Measurements from ENCODE around the gene CAB39L.
A peak's percentile ranks its signal among the peaks of the same experiment; 100 is the strongest.

Gene CAB39L

DNA sequence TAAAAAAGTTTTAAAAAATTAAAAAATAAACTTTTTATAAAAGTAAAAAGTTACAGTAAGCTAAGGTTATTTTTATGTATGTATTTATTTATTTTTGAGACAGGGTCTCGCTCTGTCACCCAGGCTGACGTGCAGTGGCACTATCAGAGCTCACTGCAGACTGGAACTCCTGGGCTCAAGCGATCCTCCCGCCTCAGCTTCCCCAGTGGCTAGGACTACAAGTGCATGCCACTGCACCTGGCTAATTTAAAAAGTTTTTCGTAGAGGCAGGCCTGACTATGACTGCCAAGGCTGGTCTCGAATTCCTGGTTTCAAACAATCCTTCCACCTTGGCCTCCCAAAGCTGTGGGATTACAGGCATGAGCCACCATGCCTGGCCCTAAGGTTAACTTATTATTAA, 132.0 kb downstream of the CAB39L start:
- no peak for DNase-seq (ENCODE audit: low read depth)
- no peak for TF ChIP-seq CTCF (IDR thresholded peaks at IDR 0.05; ENCODE audit: control insufficient read depth, extremely low read depth, insufficient read depth)
- no peak overlapping the region for H3K4me3 ChIP-seq (ENCODE audit: low read depth, low read length)

DNA sequence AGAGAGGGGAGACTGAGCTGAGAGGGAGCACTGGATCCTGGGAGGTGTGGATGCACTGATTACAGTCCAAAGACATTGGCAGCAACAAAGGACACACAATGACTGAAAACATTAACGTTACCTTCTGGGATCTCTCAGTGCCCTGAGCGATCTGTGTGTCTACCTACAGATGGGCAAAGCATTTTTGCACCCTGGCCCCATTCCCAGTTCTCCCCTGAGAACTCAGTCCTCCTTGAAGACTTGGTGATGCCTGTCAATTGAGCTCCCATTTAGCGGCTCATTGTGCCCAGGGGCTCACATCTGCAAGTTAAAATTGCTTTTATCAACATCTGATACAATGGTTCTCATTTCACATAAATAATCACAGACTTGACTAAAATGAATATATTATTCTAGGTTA, 133.6 kb downstream of the CAB39L start:
- no peak for DNase-seq (ENCODE audit: low read depth)
- no peak for TF ChIP-seq CTCF (IDR thresholded peaks at IDR 0.05; ENCODE audit: control insufficient read depth, extremely low read depth, insufficient read depth)
- no peak overlapping the region for H3K4me3 ChIP-seq (ENCODE audit: low read depth, low read length)

DNA sequence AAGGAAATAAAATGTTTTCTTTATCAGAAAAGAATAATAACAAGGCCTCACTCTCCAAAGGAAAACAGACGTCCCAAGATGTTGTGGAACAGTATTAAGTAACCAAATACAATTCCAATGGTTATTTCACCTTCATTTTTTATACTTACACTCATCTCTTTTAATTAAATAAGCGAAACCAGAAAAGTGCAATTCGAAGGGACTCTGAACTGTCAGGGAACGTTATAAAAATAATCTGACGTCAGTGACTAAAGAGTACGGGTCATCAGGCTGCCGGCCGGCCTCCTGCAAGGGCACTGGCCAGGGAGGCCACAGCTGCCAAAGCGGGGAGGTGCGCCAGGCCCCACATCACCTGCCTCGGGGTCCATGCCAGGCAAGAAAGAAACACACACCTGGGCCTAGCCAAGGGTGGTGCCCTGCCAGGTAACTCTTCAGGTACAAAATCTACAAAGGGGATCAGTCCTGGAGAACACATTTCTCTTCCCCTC, 134.9 kb downstream of the CAB39L start:
- no peak for TF ChIP-seq CTCF (IDR thresholded peaks at IDR 0.05; ENCODE audit: control insufficient read depth, extremely low read depth, insufficient read depth)
- no peak for DNase-seq (ENCODE audit: low read depth)
- no peak overlapping the region for H3K4me3 ChIP-seq (ENCODE audit: low read depth, low read length)

DNA sequence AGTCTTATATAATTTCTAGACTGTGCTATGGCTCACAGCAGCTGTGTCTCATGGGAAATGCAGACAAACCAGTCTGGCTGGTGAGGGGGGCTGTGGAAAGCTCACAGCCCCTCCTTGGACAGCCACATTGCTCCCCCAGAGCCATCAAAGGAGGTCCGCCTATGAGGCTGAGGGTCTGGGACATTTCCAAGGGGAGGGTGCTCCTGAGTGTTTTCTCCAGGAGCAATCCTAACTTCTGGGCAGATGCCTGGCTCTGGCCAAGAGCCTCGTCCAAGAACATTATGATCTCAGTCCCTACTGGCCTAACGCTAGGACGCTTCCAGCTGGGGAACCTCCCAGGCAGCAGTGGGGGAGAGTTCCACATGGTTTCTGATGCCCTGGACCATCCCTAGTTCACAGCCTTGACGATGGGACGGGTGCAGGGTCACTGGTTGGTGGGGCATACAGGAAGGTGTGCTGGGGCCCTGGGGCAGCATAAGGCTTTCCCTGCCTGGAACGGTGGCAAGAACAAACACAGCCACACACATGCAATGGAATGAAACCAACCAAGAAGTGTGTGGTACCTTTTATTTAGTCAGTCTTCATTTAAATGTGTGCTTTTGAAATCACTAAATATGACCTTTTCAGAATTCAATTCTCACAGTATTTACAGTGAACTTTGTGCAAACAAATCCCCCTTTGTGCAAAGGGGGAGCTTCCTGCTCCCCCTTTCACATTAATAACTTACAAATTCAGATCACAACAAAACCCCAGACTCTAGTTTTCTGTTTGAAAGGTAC, 135.6 kb downstream of the CAB39L start:
- TF ChIP-seq CTCF (IDR thresholded peaks at IDR 0.05; ENCODE audit: control insufficient read depth, extremely low read depth, insufficient read depth) = no peak
- peak; percentile 47 for DNase-seq (ENCODE audit: low read depth)
- H3K4me3 ChIP-seq (ENCODE audit: low read depth, low read length) = no peak overlapping the region

DNA sequence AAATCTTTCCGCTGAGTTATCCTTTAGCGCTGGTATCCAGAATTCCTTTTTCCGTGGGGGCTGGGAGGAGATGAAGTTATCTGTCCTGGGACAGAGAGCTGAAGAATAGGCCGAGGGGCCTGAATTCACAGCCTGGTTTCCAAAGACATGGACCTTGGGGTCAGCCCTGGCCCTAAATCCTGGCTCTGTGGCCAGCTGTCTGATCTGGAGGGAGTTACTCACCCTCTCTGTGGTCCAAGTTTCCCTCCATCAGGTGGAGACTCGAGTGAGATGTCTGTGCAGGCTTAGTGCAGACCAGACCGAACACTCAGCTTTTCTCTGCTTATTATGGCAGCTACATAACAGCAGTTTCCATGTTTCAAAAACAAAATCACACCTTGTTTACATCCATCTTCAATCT, 136.5 kb downstream of the CAB39L start:
- H3K4me3 ChIP-seq (ENCODE audit: low read depth, low read length) = no peak overlapping the region
- no peak for DNase-seq (ENCODE audit: low read depth)
- no peak for TF ChIP-seq CTCF (IDR thresholded peaks at IDR 0.05; ENCODE audit: control insufficient read depth, extremely low read depth, insufficient read depth)

DNA sequence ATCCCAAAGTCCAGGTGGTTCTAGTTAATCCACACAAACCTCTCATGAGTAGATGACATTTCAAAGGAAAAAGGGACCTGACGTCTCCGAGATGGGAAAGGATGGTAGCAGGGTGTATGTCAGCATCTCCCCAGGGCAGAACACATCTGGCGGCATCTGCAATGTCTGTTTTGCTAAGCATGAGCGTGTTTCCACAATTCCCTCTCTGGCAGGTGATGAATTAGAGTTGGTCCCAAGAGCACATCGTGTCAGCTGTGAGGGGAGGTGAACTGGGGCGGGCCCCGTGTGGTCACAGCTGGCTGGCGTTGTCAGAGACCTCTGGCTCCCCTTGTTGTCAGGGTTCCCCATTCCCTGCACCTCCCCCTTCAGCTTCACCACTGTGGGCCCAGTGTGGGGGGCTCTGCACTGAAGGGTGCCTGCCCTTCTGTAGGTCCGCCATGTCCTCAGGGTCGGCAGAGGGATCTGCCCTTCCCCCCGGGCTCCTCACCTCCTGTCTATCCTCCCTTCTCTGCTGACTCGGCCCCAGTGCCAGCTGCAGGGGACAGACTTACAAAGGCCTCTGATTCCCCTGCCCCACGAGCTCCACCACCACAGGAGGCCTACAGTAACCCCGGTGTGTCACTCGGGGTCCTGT, 138.0 kb downstream of the CAB39L start:
- H3K4me3 ChIP-seq (ENCODE audit: low read depth, low read length) = no peak overlapping the region
- TF ChIP-seq CTCF (IDR thresholded peaks at IDR 0.05; ENCODE audit: control insufficient read depth, extremely low read depth, insufficient read depth) = no peak
- no peak for DNase-seq (ENCODE audit: low read depth)
